Lung (tissue), 12 donors: Measurements from ENCODE around the gene FAM50B. TPM values are rescaled to one million over a fixed set of nuclear protein-coding genes. Genes with fewer than 3 reads are reported as not detected.
A peak's percentile ranks its signal among the peaks of the same experiment; 100 is the strongest.

Experiments used
- ATAC-seq: fragments of 200-7000 bp; cut with Tn5 transposase; one replicate; pipeline ENCODE4 v1.9.1; 2020; ENCODE audit warnings: moderate number of reproducible peaks; ENCODE audit not compliant: insufficient read depth, low FRiP score
- DNase-seq, 3 donors: peaks; one replicate each; pipeline ENCODE4 v3.0.0-alpha.2; 2013 to 2017
- H3K27ac ChIP-seq, 2 donors: one replicate each; pipeline ENCODE4 v1.5.1; 2013; ENCODE audit warnings: mild to moderate bottlenecking in 2 of 2, moderate library complexity in 2 of 2, control low read depth in 1 of 2, inconsistent platforms in 1 of 2, low read depth in 1 of 2, low read length in 1 of 2
- H3K27me3 ChIP-seq, 3 donors: one replicate each; pipeline ENCODE4 v1.5.1; 2013; ENCODE audit warnings: low read length in 2 of 3; ENCODE audit not compliant: control insufficient read depth in 3 of 3, insufficient read depth in 3 of 3
- H3K36me3 ChIP-seq, 4 donors: one replicate each; pipeline ENCODE4 v1.5.1; 2013; ENCODE audit warnings: low read length in 4 of 4, mild to moderate bottlenecking in 1 of 4, moderate library complexity in 1 of 4; ENCODE audit not compliant: control insufficient read depth in 4 of 4, insufficient read depth in 4 of 4
- H3K4me1 ChIP-seq, 5 donors: one replicate each; pipeline ENCODE4 v1.5.1; 2013; ENCODE audit warnings: low read length in 5 of 5, mild to moderate bottlenecking in 2 of 5, moderate library complexity in 1 of 5; ENCODE audit not compliant: control insufficient read depth in 5 of 5, insufficient read depth in 5 of 5
- H3K4me3 ChIP-seq: one replicate; pipeline ENCODE4 v1.5.1; 2013; ENCODE audit warnings: mild to moderate bottlenecking, control low read depth, moderate library complexity
- H3K9ac ChIP-seq, 2 donors: one replicate each; pipeline ENCODE4 v1.5.1; 2013; ENCODE audit warnings: low read length in 2 of 2, control low read depth in 1 of 2; ENCODE audit not compliant: insufficient read depth in 1 of 2
- H3K9me3 ChIP-seq, 4 donors: one replicate each; pipeline ENCODE4 v1.5.1; 2013; ENCODE audit warnings: low read length in 3 of 4, mild to moderate bottlenecking in 1 of 4, moderate library complexity in 1 of 4; ENCODE audit not compliant: control insufficient read depth in 4 of 4, insufficient read depth in 3 of 4
- whole genome bisulfite sequencing, 2 donors: extraction: QIAGEN DNeasy Blood & Tissue Kit; methylation state at CpG; one replicate each; pipeline ENCODE4 v1.1.7; 2013; 5-methylcytosine and 5-hydroxymethylcytosine counted together
- polyA plus RNA-seq, 2 donors: library from polyadenylated mRNA; stranded (reverse); fragments of 200-250 nt; gene quantifications; one replicate each; pipeline ENCODE4 v1.2.1, GENCODE V29; 2013
- total RNA-seq, 2 donors: library from RNA; depleted of rRNA in 1 of 2; stranded (reverse); fragments of >200 nt in 1 of 2; gene quantifications; one replicate each; pipeline ENCODE4 v1.2.1, GENCODE V29; 2014 to 2021
- TF ChIP-seq, protein P1 (sequence below): IDR thresholded peaks from 2 replicates; pipeline ENCODE4 v1.5.1; 2012; ENCODE audit warnings: mild to moderate bottlenecking; ENCODE audit errors: control extremely low read depth, extremely low read depth
- donor health status: control.
- donor health status: control.
- donor health status: Bipolar disorder and iron deficiency.
- donor health status: healthy.
- donor health status: DM: yes; HTN: yes; CAD: no.

The FAM50B gene
- total and polyA plus RNA-seq, 4 donors: 7.1 to 15.8 (median 11.3) TPM

DNA sequence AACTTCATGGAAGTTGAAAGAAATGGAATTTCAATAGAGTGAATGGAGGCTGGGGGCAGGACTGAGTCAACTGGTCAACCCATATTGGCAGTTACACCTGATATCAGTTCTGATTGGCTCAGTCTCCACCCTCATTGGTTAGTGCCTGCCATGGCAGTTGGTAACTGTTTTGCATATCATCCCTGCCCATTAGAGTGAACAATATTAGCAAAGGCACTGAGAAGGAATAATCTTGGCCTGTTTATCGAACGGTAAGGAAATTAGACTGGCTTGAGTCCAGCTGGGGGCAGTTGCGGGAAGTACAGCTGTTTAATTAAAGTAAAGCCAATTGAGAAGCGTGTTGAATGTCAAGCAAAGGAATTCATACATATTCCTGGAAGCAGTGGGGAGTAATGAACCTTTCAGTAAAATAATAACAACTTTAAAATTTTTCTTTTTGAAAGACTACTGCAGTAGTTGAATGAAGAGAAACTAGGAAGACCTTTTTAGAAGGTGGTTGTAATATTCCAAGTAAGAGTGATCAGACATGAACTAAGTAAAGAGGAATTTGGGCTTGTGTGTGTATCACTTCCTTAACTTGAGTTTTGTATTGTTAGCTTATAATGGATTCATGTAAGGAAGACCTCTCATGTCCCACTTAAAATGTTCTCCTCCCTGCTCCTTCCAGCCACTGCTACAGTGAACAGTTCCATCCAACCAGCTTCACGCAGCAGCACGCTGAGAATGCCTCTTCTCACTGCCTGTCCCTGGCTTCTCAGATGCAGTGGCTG, 17.2 kb upstream of the FAM50B start:
- no peaks in the 10 kb centered on the region for H3K27me3 ChIP-seq
- TF ChIP-seq, protein P1, sequence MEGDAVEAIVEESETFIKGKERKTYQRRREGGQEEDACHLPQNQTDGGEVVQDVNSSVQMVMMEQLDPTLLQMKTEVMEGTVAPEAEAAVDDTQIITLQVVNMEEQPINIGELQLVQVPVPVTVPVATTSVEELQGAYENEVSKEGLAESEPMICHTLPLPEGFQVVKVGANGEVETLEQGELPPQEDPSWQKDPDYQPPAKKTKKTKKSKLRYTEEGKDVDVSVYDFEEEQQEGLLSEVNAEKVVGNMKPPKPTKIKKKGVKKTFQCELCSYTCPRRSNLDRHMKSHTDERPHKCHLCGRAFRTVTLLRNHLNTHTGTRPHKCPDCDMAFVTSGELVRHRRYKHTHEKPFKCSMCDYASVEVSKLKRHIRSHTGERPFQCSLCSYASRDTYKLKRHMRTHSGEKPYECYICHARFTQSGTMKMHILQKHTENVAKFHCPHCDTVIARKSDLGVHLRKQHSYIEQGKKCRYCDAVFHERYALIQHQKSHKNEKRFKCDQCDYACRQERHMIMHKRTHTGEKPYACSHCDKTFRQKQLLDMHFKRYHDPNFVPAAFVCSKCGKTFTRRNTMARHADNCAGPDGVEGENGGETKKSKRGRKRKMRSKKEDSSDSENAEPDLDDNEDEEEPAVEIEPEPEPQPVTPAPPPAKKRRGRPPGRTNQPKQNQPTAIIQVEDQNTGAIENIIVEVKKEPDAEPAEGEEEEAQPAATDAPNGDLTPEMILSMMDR: no peak
- H3K4me3 ChIP-seq: no peak overlapping the region
- H3K9me3 ChIP-seq: no peaks in the 10 kb centered on the region
- peak overlapping the region; percentile 64 to 75 for H3K27ac ChIP-seq
- no peak overlapping the region for H3K9ac ChIP-seq
- H3K4me1 ChIP-seq: peaks cover 0 to 9% (median 4%) of the 10 kb centered on the region in 5 donors
- no peaks in the 10 kb centered on the region for H3K36me3 ChIP-seq
- DNase-seq: peak in 1 of 3 donors; percentile 8
- no peak for ATAC-seq
- 66 to 85% methylated on average over 6 of the region's 6 CpGs for WGBS, 2 donors

DNA sequence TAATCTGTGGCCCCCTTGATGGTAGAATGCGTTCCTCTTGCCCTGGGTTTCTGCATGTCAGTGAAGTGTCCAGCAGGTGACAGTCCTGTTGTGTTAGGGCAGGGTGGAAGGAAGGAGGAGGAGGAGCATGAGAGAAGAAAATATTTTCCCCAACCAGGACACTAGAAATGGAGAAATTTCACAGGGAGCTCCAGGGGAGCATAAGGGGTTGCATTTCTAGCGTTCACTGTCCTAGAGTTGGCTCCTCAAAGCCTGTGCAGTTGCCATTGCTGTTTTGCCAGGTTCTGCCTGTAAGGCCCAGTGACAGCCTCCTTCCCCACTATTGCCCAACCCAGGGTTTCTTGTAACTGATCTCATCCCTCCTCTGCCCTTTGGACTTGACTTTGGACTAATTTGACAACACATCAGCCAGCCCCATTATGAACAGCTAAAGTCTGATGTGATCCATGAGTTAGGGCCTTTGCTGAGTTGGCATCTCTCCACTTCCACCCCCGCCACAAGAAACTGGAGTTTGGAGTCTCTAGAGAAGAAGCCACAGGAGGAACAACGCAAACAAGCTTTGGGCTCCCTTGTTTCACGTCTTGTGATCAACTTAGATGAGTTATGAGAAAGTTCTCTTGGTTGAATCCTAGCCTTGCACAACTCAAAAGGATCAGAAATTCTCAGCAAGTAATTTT, 14.0 kb upstream of the FAM50B start:
- Histone ChIP-seq H3K27me3 (no peaks in the 10 kb centered on the region), H3K4me1 (peaks cover 0 to 6% (median 4%) of the 10 kb centered on the region in 5 donors), H3K9ac (no peak overlapping the region), H3K27ac (peak overlapping the region in 1 of 2 donors; percentile 35), H3K36me3 (no peaks in the 10 kb centered on the region), H3K9me3 (no peaks in the 10 kb centered on the region), H3K4me3 (no peak overlapping the region)
- TF ChIP-seq, protein P1: no peak
- DNase-seq (peak in 1 of 3 donors; percentile 13), ATAC-seq (peak; percentile 58)
- 76 to 80% methylated on average over 5 of the region's 5 CpGs for WGBS, 2 donors

DNA sequence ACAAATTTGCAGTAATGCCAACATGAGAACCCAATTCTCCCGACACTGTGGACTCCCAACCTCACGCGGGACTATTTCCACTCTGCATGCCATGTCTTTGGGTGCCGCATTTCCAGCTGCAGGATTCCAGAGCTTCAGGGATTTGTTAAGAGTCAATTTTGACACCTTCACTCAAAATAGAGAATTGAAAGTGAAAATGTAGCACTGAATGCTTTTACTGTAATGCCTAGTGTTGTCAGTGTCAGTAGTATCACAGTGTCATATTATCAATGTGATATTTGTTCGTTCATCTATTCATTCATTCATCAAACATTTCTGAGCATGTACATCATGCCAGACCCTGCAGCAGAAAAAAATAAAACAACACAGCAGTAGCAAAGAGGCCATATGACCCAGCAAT, 13.4 kb upstream of the FAM50B start:
- H3K36me3 ChIP-seq: no peaks in the 10 kb centered on the region
- no peaks in the 10 kb centered on the region for H3K27me3 ChIP-seq
- no peaks in the 10 kb centered on the region for H3K9me3 ChIP-seq
- no peak for DNase-seq
- H3K4me1 ChIP-seq: peaks cover 0 to 5% (median 4%) of the 10 kb centered on the region in 5 donors
- WGBS, 2 donors: 84 to 88% methylated on average over 5 of the region's 5 CpGs
- TF ChIP-seq, protein P1: no peak
- no peak overlapping the region for H3K9ac ChIP-seq
- no peak for ATAC-seq
- no peak overlapping the region for H3K27ac ChIP-seq
- no peak overlapping the region for H3K4me3 ChIP-seq
